GM12875 (cell line): ENCODE data around the gene IWS1.

Experiments
- H3K4me3 ChIP-seq: one replicate; pipeline ENCODE4 v1.5.1; 2011; ENCODE audit warnings: low read depth, low read length, control low read depth
- TF ChIP-seq, protein P1 (sequence below): IDR thresholded peaks from 2 replicates; pipeline ENCODE4 v1.5.1; 2011; ENCODE audit warnings: low read depth, mild to moderate bottlenecking, control low read depth, inconsistent platforms, low read length, moderate library complexity, borderline replicate concordance; ENCODE audit not compliant: insufficient read depth

Gene IWS1

DNA sequence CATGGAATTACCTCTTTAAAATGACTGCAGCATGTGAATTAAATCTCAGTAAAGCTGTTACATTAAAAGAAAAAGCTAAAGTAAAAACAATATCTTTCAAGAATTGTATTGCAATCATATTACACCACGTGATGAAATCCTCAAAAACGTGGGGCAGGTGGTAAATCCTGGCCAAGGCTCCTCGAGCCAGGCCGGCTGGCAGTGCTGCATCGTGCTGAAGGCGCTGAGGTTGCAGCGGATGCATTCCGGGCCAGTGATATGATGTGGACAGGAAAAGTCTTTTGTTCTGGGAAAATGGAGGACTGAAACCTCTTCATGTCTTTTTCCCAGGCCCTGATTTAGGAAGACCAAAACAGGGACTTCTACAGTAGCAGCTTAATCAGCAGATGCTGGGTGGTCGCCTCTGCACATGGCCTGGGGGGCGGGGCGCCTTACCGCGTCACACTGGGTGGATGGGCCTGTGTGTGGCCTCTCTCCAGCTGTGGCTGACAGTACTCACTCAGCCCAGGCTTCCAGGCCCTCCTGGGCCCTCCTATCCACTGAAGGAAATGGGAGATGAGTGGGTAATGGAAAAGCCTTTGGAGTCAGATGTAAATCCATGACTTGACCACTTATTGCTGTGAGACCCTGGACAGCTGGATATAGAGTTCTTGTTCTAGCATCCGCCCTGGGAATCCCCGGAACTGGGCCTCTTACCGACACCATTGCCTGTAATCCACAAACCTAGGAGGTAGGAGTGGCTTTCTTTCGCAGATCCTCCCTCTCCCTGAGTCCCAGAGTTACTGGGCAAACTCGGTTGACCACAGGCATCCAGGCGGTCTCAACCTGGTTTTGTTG is 62.9 kb downstream of the IWS1 start:
- TF ChIP-seq, protein P1, sequence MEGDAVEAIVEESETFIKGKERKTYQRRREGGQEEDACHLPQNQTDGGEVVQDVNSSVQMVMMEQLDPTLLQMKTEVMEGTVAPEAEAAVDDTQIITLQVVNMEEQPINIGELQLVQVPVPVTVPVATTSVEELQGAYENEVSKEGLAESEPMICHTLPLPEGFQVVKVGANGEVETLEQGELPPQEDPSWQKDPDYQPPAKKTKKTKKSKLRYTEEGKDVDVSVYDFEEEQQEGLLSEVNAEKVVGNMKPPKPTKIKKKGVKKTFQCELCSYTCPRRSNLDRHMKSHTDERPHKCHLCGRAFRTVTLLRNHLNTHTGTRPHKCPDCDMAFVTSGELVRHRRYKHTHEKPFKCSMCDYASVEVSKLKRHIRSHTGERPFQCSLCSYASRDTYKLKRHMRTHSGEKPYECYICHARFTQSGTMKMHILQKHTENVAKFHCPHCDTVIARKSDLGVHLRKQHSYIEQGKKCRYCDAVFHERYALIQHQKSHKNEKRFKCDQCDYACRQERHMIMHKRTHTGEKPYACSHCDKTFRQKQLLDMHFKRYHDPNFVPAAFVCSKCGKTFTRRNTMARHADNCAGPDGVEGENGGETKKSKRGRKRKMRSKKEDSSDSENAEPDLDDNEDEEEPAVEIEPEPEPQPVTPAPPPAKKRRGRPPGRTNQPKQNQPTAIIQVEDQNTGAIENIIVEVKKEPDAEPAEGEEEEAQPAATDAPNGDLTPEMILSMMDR: no peak
- H3K4me3 ChIP-seq: no peak overlapping the region

GRCh38 chr2:127462461-127462860 is 63.8 kb downstream of the IWS1 start:
- no peak overlapping the region for H3K4me3 ChIP-seq
- TF ChIP-seq, protein P1: no peak

- TF ChIP-seq, protein P1: no peak
Observed at GRCh38 chr2:127456960-127457359, 69.3 kb downstream of the IWS1 start.

GRCh38 chr2:127455566-127456493 is 70.5 kb downstream of the IWS1 start:
- TF ChIP-seq, protein P1: no peak
- H3K4me3 ChIP-seq: no peak overlapping the region

More at GRCh38 chr2:127456960-127457359, 69.3 kb downstream of the IWS1 start:
- no peak overlapping the region for H3K4me3 ChIP-seq

DNA sequence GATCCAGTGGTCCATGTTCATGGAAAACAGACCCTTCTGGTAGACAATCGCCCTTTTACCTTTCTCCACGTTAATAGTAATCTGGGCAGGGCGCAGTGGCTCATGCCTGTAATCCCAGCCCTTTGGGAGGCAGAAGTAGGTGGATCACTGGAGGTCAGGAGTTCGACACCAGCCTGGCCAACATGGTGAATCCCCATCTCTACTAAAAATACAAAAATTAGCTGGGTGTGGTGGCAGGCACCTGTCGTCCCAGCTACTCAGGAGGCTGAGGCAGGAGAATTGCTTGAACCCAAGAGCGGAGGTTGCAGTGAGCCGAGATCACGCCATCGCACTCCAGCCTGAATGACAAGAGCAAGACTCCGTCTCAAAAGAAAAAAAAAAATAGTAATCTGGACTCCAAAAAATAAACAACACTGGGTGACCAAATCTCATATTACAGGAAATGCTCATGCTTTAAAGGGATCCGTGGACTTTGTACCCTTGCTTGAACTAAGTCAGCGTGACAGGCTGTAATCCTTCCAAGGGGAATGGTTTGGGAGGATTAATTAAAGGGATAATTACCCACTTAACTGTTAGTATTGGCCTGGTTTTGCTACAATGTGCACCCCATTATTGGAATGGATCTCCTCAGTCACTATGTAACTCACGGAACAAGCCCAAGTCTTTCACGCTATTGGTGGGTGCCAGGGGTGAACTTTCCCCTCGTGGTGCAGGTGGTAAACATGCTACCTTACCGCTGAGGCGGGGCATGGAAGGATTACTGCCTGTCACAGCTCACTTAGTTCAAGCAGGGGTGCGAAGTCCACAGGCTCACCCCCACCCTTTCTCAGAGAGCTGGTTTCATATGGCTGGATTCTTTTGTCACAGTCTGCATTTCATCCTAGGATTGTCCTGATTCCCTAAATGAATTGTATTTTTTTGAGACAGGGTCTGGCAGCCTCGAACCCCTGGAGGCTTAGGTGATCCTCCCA is 71.4 kb downstream of the IWS1 start:
- TF ChIP-seq, protein P1: no peak
- no peak overlapping the region for H3K4me3 ChIP-seq

DNA sequence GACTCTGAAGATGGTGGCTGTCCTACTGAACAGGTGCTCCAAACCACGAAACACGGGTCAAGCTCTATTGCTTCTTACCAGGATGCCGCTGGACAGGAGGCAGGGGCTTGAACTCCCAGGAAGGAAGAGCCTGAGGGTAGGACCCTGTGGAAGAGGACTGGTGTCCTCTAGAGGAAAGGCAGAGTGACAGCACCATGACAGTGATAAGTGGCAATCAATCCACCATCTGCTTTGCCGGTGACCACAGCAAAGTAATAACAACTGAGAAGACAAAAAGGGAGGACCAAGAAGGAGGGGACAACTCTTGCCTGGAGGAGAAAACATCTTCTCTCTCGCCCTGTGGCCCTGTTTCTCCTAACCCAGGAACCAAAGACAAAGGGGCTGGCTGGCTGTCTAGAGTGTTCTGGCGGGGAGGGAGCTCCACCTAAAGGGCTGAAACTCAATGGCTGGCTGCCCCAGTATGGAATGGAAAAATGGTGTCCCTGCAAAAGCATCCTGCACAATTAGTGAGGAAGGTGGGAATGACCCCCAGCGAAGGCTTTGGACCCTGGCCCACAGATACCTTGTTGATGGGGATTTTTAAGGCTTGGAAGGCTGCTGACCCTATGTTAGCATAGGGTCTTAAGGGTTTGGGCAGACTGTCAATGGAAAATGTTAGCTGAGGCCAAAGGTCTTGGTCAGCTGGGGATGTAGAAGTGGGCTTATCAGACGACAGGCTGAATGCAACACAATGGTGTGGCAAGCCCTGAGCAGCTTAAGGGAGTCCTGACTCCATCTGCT is 72.7 kb downstream of the IWS1 start:
- TF ChIP-seq, protein P1: peak; percentile 39; the same call in 1 of the 2 replicates
- H3K4me3 ChIP-seq: no peak overlapping the region
